Measurements from ENCODE around the gene COL4A2. TPM values are rescaled to one million over a fixed set of nuclear protein-coding genes. Genes with fewer than 3 reads are reported as not detected.

The COL4A2 gene
- total RNA-seq, 1 donor from 2014 or later: 1,556 TPM

- Mint-ChIP-seq H3K27ac (ENCODE audit: unreplicated experiment) (no peak overlapping the region), H3K9me3 (ENCODE audit: unreplicated experiment) (no peaks in the 10 kb centered on the region), H3K27me3 (ENCODE audit: unreplicated experiment) (peaks cover 29% of the 10 kb centered on the region), H3K4me1 (ENCODE audit: unreplicated experiment) (peaks cover 2% of the 10 kb centered on the region), H3K36me3 (ENCODE audit: low read depth, unreplicated experiment) (peaks cover 77% of the 10 kb centered on the region), H3K4me3 (ENCODE audit: unreplicated experiment) (peak overlapping the region; percentile 32)
- no peak for DNase-seq (ENCODE audit: low spot score)
- TF ChIP-seq, protein P1, sequence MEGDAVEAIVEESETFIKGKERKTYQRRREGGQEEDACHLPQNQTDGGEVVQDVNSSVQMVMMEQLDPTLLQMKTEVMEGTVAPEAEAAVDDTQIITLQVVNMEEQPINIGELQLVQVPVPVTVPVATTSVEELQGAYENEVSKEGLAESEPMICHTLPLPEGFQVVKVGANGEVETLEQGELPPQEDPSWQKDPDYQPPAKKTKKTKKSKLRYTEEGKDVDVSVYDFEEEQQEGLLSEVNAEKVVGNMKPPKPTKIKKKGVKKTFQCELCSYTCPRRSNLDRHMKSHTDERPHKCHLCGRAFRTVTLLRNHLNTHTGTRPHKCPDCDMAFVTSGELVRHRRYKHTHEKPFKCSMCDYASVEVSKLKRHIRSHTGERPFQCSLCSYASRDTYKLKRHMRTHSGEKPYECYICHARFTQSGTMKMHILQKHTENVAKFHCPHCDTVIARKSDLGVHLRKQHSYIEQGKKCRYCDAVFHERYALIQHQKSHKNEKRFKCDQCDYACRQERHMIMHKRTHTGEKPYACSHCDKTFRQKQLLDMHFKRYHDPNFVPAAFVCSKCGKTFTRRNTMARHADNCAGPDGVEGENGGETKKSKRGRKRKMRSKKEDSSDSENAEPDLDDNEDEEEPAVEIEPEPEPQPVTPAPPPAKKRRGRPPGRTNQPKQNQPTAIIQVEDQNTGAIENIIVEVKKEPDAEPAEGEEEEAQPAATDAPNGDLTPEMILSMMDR (IDR thresholded peaks at IDR 0.05; ENCODE audit: unreplicated experiment): no peak
These were observed 157.7 kb downstream of the COL4A2 start for GRCh38 chr13:110464556-110465333.

DNA sequence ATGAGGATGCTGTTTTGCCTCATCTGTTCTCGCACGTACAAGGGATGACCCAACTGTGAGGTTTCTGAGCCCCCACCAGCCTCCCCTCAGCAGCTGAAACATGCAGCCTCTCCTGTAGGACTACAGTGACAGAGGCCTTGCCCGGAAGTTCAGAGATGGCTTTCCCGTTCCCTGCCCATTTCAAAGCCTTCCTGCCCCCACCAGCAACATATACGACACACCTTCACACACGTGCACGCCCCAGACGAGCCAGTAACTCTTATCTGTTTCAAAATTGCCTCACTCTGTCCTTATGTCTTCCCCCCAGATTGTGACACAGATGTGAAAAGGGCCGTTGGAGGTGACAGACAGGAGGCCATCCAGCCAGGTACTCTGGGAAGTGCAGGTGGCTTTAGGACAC lies 158.6 kb downstream of the COL4A2 start:
- Mint-ChIP-seq H3K27ac (ENCODE audit: unreplicated experiment) (no peak overlapping the region), H3K27me3 (ENCODE audit: unreplicated experiment) (peaks cover 30% of the 10 kb centered on the region)

DNA sequence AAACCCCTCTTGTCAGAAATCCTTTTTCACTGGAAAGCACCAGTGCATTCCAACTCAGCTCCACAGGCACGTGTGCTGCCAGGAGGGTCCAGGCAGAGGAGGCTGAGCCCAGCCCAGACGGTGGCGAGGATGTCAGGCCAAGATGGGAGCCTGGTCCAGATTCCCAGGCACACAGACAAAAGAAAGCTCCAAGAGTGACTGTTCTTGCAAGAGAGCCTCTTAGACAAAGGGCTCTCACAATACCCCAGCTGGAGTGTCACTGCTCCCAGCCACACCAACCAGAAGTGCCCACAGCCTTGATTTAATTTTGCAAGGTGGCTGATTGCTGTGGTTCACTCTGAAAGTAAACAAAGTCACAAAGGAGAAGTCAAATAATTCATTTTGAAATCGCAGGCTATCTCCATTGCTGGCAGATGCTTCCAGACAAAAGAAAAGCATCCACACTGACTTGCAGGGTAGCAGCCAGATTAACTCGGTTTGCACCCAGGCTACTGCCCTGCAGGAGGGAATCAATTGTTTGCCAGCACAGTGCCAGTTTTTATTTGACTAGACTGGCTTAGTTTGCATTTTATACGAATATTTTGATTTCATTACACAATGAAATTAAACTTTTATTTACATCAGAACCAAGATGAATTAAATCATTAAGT lies 159.3 kb downstream of the COL4A2 start:
- Mint-ChIP-seq H3K36me3 (ENCODE audit: low read depth, unreplicated experiment) (peaks cover 81% of the 10 kb centered on the region), H3K9me3 (ENCODE audit: unreplicated experiment) (no peaks in the 10 kb centered on the region)
- no peak for DNase-seq (ENCODE audit: low spot score)

More for the DNA sequence above, 158.6 kb downstream of the COL4A2 start:
- Mint-ChIP-seq H3K36me3 (ENCODE audit: low read depth, unreplicated experiment) (peaks cover 79% of the 10 kb centered on the region), H3K4me3 (ENCODE audit: unreplicated experiment) (peak overlapping the region; percentile 83), H3K9me3 (ENCODE audit: unreplicated experiment) (no peaks in the 10 kb centered on the region), H3K4me1 (ENCODE audit: unreplicated experiment) (peaks cover 7% of the 10 kb centered on the region)
- no peak for DNase-seq (ENCODE audit: low spot score)
- TF ChIP-seq, protein P1 (IDR thresholded peaks at IDR 0.05; ENCODE audit: unreplicated experiment): no peak

DNA sequence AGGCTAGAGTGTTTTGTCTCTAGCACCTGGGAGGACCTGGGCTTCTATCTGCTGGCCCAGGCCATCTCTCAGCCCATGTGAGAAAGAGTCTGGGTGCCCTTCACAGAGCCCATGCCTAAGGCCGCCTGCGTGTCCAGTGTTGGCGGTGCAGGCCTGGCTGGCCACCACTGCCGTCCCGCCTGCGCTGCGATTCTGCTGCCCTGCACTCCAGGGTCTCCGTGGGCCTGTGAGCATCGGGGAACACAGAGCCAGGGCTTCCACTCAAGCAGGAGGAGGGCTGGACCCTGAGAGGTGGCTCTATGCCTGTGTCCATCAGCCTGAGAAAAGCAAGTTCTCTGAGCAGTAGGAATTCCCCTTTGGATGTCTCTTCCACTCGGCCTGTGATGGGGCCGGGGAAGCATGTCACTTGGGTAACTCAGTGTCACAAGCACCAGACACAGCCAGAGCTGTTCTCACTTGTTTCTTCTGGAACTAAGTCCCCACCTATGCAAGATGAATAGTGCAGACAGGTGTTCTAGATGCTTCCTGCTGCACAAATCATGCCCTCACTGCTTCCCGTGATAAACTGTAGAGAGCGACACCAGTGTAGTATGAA lies 160.5 kb downstream of the COL4A2 start:
- no peak for DNase-seq (ENCODE audit: low spot score)
- peaks cover 28% of the 10 kb centered on the region for H3K27me3 Mint-ChIP-seq (ENCODE audit: unreplicated experiment)
- H3K27ac Mint-ChIP-seq (ENCODE audit: unreplicated experiment): peak overlapping the region; percentile 24
- peaks cover 11% of the 10 kb centered on the region for H3K4me1 Mint-ChIP-seq (ENCODE audit: unreplicated experiment)
- no peaks in the 10 kb centered on the region for H3K9me3 Mint-ChIP-seq (ENCODE audit: unreplicated experiment)
- H3K4me3 Mint-ChIP-seq (ENCODE audit: unreplicated experiment): peak overlapping the region; percentile 38
- TF ChIP-seq, protein P1 (IDR thresholded peaks at IDR 0.05; ENCODE audit: unreplicated experiment): no peak
- H3K36me3 Mint-ChIP-seq (ENCODE audit: low read depth, unreplicated experiment): peaks cover 79% of the 10 kb centered on the region

More for the DNA sequence above, 159.3 kb downstream of the COL4A2 start:
- TF ChIP-seq, protein P1 (IDR thresholded peaks at IDR 0.05; ENCODE audit: unreplicated experiment): no peak
- Mint-ChIP-seq H3K4me3 (ENCODE audit: unreplicated experiment) (no peak overlapping the region), H3K27me3 (ENCODE audit: unreplicated experiment) (peaks cover 30% of the 10 kb centered on the region), H3K27ac (ENCODE audit: unreplicated experiment) (no peak overlapping the region), H3K4me1 (ENCODE audit: unreplicated experiment) (peaks cover 8% of the 10 kb centered on the region)
